D721Med (cell line): Measurements from ENCODE around the gene EHD1.

Experiments
- DNase-seq: peaks from one replicate; pipeline ENCODE4 v3.0.0; 2011; ENCODE audit warnings: low spot score; ENCODE audit not compliant: insufficient read length
- FAIRE-seq: peaks from 2 replicates; lab custom pipeline; 2011; peaks lifted over from hg19 to GRCh38; lab: Jason Lieb, UNC
- TF ChIP-seq, protein P1 (sequence below): IDR thresholded peaks from 2 replicates; pipeline ENCODE4 v1.5.1; 2012; ENCODE audit warnings: mild to moderate bottlenecking, control low read depth; ENCODE audit not compliant: insufficient read depth; ENCODE audit errors: missing control alignments

The EHD1 gene

DNA sequence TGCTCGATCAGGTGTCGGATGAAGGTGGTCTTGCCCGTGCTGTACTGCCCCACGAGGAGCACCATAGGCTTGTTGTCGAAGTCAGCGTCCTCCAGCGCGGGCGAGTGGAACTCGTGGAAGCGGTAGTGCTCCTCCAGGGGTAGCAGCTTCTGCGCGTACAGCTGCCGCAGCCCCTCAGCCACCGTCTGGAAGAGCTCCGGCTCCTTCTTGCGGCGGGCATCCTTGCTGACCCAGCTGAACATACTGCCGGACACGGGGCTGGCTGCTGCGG is 263 bp downstream of the EHD1 start:
- no peak for FAIRE-seq
- DNase-seq: no peak

GRCh38 chr11:64877390-64878222 is 815 bp downstream of the EHD1 start:
- DNase-seq (no peak), FAIRE-seq (no peak)
- TF ChIP-seq, protein P1, sequence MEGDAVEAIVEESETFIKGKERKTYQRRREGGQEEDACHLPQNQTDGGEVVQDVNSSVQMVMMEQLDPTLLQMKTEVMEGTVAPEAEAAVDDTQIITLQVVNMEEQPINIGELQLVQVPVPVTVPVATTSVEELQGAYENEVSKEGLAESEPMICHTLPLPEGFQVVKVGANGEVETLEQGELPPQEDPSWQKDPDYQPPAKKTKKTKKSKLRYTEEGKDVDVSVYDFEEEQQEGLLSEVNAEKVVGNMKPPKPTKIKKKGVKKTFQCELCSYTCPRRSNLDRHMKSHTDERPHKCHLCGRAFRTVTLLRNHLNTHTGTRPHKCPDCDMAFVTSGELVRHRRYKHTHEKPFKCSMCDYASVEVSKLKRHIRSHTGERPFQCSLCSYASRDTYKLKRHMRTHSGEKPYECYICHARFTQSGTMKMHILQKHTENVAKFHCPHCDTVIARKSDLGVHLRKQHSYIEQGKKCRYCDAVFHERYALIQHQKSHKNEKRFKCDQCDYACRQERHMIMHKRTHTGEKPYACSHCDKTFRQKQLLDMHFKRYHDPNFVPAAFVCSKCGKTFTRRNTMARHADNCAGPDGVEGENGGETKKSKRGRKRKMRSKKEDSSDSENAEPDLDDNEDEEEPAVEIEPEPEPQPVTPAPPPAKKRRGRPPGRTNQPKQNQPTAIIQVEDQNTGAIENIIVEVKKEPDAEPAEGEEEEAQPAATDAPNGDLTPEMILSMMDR: no peak

More for the DNA sequence above, 263 bp downstream of the EHD1 start:
- TF ChIP-seq, protein P1: no peak

DNA sequence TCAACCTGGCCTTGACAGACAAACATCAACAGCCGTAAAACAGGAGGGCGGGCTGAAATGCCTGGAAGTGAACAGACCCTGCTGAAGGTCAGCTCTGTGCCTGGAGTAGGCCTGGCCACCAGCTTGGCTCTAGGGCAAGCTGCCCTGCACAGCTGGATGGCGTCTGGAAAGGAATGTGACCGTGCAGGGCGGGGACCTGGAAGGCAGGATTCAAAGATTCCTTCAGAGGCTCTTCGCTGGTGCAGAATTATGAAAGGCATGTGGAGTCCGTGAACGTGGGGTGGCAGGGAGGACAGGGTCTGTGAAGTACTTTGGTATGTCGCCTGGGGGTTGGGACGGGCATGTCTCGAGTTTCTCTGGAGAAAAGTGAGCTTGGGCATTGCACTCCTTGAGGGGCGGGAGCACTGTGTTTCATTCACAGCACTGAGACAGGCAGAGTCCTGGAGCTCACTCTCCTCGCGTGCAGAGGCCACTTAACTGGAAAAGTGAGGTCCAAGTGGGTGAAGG is 1.5 kb downstream of the EHD1 start:
- TF ChIP-seq, protein P1: no peak
- DNase-seq (no peak), FAIRE-seq (no peak)

- DNase-seq (no peak), FAIRE-seq (no peak)
- TF ChIP-seq, protein P1: no peak
Observed at GRCh38 chr11:64876229-64876750, 2.1 kb downstream of the EHD1 start.

DNA sequence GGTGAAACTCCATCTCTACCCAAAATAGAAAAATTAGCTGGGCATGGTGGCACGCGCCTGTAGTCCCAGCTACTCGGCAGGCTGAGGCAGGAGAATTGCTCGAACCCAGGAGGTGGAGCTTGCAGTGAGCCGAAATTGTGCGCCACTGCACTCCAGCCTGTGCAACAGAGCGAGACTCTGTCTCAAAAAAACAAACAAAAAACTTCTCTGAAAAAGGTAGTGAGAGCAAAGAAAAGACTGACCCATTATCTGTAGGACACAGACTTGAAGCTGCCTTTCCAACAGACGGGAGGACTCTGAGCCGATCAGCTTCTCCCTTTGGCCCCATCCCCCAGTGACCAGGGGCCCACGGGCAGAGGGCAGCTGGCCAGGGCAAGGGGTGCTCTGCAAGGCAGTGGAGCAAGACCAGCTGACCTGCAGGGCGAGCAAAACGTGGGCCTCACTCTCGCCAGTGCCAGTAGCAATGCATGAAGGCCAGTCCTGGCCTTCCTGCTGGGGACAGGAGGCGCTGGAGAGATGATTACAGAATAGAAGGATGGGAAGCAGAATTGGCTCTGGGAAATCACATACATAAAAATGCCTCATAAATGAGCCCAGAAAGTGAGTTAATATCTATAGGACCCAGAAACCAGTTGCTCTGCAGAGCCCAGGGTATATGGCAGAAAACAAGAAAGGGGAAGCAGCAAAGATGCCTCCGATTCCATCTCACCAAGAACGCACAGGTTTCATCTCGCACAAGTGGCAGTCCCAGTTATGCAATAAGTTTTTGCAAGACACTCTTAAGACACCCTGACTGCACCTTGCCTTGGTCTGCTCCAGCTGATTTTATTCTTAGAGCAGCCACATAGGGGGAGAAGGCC is 2.8 kb downstream of the EHD1 start:
- TF ChIP-seq, protein P1: no peak
- DNase-seq: no peak
- FAIRE-seq: no peak

GRCh38 chr11:64874308-64875240 is 3.8 kb downstream of the EHD1 start:
- no peak for DNase-seq
- TF ChIP-seq, protein P1: no peak
- no peak for FAIRE-seq
